GM12865 (cell line): ENCODE results near the gene LARP4B.

Experiments
- DNase-seq: peaks from one replicate; pipeline ENCODE4 v3.0.0; 2010; ENCODE audit warnings: low read depth
- H3K4me3 ChIP-seq: 2 replicates; pipeline ENCODE4 v1.5.1; 2011; ENCODE audit warnings: mild to moderate bottlenecking, low read depth, low read length, control low read depth
- TF ChIP-seq, protein P1 (sequence below): IDR thresholded peaks from 2 replicates; pipeline ENCODE4 v1.5.1; 2011; ENCODE audit warnings: low read length, control low read depth, low read depth, inconsistent platforms; ENCODE audit not compliant: insufficient read depth; ENCODE audit errors: missing control alignments

LARP4B gene

DNA sequence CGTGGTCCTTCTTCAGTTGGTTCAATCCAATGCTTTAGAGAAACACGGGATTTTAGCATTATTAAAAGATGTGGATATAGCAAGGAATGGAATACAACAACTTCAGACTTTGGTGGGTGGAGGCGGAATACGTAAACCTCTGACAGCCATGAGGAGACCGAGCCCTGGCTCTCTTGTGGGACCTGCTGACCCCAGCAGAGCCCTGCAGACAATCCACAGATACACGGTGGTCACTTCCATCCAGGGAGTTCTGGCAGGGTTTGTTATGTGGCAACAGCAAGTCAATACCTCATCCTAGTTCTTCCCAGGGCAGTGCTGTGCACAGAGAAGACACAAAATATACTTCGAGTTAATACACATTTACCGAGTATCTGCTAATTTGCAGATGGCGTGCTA lies 123.5 kb downstream of the LARP4B start:
- H3K4me3 ChIP-seq, result no peak overlapping the region
- TF ChIP-seq, protein P1, sequence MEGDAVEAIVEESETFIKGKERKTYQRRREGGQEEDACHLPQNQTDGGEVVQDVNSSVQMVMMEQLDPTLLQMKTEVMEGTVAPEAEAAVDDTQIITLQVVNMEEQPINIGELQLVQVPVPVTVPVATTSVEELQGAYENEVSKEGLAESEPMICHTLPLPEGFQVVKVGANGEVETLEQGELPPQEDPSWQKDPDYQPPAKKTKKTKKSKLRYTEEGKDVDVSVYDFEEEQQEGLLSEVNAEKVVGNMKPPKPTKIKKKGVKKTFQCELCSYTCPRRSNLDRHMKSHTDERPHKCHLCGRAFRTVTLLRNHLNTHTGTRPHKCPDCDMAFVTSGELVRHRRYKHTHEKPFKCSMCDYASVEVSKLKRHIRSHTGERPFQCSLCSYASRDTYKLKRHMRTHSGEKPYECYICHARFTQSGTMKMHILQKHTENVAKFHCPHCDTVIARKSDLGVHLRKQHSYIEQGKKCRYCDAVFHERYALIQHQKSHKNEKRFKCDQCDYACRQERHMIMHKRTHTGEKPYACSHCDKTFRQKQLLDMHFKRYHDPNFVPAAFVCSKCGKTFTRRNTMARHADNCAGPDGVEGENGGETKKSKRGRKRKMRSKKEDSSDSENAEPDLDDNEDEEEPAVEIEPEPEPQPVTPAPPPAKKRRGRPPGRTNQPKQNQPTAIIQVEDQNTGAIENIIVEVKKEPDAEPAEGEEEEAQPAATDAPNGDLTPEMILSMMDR, result no peak
- no peak for DNase-seq

DNA sequence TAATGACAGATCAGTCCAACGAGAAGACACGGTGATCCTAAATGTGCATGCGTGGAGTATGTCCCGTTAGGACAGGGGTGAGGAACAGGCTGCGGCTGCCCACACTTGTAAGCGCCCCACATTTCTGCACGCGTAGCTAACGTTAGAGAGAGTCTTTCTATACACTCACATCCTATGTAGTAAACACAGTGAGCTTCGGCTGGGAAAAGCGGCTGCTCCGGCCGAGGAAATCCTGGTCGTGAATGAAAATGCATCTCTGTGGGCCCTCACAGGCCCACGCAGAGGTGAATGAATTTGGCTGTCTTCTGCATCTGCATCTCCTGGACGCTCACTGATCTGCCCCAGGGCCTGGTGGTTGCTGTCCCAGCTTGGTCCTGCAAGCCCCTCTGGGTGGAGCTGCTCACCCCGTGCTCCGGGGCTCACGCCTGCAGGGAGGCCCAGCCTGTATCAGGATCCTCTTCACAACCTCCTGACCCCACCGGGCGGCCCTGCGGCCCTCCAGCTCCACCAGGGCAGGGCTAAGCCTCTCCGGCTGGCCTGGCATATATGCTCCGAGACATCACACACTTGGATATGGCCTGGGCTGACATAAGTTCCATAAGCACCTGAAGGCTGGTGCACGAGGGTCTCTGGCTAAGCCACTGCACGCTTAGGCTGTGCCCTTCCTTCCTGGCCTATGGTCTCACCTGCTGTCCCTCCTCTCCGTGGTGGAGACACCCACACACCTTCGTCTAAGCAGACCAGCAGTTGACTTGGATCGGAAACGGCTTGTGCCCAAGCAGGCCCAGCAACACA lies 124.1 kb downstream of the LARP4B start:
- TF ChIP-seq, protein P1, result no peak
- no peak for DNase-seq

DNA sequence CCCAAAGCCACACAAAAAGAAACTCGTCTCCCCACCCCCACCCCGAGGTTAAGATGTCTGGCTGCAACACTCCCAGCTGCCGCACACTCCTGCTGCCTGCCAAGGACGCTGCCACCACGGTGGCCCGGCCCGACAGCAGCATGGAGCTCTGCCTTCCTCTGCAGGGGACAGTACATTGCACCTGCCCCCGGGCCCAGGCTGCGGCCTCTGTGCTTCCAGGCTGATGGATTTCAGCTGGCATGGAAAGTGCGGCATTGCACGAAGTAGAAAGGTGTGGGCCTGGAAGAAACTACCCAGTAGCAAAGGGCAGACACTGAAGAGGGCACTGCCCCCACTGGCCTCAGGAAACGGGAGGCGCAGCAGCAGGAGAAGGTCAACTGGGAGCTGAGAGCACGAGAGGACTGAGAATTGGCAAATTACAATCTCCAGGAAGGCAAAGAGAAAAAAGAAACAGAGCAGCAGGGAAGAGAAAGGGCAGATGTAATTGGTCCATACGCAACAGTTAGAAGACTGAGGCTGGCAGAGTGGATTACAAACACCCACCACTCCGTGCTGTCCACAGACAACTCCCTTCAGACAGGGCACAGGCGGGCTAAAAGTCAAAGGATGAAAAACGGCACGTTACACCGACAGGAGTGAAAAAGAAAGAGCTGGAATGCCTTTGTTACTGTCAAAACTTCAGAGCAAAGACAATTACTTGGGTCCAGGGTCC lies 124.9 kb downstream of the LARP4B start:
- TF ChIP-seq, protein P1, result no peak
- H3K4me3 ChIP-seq, result no peak overlapping the region
- DNase-seq, result no peak

More for the DNA sequence above, 124.1 kb downstream of the LARP4B start:
- H3K4me3 ChIP-seq, result no peak overlapping the region

DNA sequence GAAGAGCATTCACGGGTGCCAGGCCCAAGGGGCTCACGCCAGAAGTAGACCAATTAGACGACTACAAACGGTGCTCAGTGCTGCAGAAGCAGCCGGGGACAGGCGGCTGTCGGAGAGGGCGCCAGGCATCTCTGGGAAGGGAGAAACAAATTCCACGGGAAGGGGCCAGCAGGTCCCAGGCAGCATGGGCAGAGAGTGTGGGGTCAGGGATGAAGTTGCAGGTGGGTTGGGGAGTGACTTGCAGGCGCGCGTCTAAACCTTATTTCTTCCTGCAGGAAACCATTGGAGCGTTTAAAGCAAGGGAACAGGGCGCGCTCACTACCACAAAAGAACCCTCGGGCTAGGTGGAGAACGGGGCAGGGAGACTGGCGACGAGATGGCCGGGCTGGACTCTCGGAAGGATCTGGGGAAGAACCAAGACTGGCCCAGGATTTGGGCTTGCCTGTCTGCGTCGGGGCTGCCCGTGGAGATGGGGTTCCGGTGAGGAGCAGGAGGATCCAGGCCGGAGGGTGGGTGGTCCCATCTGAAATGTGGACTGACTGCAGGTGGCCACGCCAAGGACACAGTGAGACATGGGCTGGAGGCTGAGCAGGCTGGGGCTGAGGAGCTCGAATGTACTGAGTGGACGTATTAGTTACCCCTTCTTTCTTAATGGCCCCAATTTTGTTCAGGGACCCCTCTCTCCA lies 125.7 kb downstream of the LARP4B start:
- TF ChIP-seq, protein P1, result no peak
- DNase-seq, result no peak
- H3K4me3 ChIP-seq, result no peak overlapping the region

DNA sequence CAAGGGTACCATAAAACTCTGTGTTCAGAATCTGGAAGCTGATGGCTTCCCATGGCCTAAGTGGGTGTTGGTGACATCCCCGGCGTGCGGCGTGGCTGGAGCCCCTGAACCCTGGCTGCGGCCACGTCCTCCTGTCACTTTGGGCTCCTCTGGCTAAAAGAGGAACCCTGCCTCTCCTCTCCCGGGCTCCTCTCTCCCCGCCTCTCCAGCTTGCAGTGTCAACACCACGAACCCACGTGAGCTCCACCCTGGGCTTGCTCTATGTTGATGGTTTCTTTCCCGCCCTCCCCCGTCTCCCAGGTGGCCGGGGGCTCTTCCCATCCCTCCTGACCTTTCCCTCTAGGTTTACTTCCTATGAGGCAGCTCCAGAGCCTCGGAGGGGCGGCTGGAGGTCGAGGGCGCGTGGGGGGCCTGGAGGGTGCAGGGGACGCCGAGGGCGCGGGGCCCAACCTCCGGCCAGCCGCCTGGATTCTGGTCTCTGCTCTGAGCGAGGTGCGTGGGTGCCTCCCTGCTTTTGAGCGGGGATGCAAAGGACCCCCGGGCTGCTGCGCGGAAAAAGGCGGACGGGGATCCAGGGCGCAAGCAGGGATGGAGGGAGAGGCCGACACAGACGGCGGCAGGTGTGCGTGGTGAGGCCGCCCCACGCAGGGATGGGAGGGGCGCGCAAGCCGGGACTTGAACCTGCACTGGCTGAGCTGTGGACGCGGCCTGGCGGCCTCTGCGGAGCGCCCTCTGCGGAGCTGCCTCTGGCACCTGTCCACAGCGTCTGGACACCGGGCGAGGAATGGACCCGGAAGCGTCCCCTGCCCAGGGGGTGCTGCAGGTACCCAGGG lies 126.5 kb downstream of the LARP4B start:
- TF ChIP-seq, protein P1, result no peak
- DNase-seq, result no peak
- H3K4me3 ChIP-seq, result no peak overlapping the region

DNA sequence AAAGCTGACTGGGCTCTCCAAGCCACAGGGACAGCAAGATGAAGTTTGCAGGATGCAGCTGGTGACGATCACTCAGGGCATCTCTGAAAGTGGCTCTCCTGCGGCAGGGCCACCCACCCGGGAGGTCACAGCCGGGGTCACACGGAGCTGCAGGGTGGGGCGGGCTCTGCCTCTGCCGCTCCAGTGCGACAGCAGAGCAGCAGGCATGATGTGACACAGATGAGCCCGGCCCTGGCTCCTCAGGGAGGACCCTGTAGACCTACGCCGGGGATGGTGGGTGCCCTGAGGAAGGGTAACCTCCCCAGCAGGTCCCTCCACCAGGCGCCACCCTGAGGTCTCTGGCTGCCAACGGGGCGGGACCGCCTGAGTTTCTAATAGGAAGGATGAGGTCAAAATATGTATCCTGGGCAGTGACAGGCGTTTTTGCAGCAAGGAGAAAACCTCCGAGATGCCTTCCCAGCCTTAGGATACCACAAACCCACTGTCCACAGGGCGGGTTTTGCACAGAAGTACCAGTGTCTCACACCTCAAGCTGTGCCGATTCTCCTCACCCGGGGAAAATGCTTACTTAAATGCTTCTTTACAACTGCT lies 127.2 kb downstream of the LARP4B start:
- DNase-seq, result no peak
- TF ChIP-seq, protein P1, result no peak
- no peak overlapping the region for H3K4me3 ChIP-seq
